A673 (cell line): ENCODE data around the gene CAND1. TPM values are rescaled to one million over a fixed set of nuclear protein-coding genes. Genes with fewer than 3 reads are reported as not detected.
A peak's percentile ranks its signal among the peaks of the same experiment; 100 is the strongest.

Experiments
- BruUV-seq: library from RNA; stranded (reverse); fragments of 400-500 nt; replicated peaks from 2 replicates; lab custom pipeline; 2021; lab: Mats Ljungman, UMichigan
- CTCF ChIA-PET: fragments of 300-600 bp; sonication (Branson Sonifier 250); formaldehyde crosslinking; loops from one replicate; lab custom pipeline; 2022; ENCODE audit warnings: antibody characterized with exemption; lab: Charles Lee
- POLR2A ChIA-PET: fragments of 300-600 bp; sonication (Branson Sonifier 250); formaldehyde crosslinking; loops from one replicate; lab custom pipeline; 2022; ENCODE audit warnings: antibody characterized with exemption; ENCODE audit not compliant: low non-redundant PET; lab: Charles Lee
- DNase-seq: peaks from one replicate; pipeline ENCODE4 v3.0.0-alpha.2; 2015; ENCODE audit warnings: low spot score
- H3K27ac ChIP-seq: fragments of 200-600 bp; sonication (generic); 2 replicates; pipeline ENCODE4 v1.5.1; 2016; ENCODE audit warnings: mixed run types, low read depth, mild to moderate bottlenecking, mixed read lengths, antibody characterized with exemption, low read length; ENCODE audit not compliant: poor library complexity, severe bottlenecking
- H3K27me3 ChIP-seq: fragments of 200-600 bp; sonication (generic); replicated peaks from 2 replicates; pipeline ENCODE4 v1.6.1; 2017; ENCODE audit warnings: mixed run types, low read depth, mild to moderate bottlenecking, mixed read lengths, antibody characterized with exemption, low read length; ENCODE audit not compliant: insufficient read depth, poor library complexity
- H3K36me3 ChIP-seq: fragments of 200-600 bp; sonication (generic); 2 replicates; pipeline ENCODE4 v1.6.1; 2016; ENCODE audit warnings: mixed run types, mild to moderate bottlenecking, mixed read lengths, antibody characterized with exemption, low read length; ENCODE audit not compliant: insufficient read depth, poor library complexity, severe bottlenecking
- H3K4me1 ChIP-seq: fragments of 200-600 bp; sonication (generic); 2 replicates; pipeline ENCODE4 v1.6.1; 2017; ENCODE audit warnings: mixed run types, mild to moderate bottlenecking, mixed read lengths, antibody characterized with exemption, low read length; ENCODE audit not compliant: insufficient read depth, poor library complexity, severe bottlenecking
- H3K4me3 ChIP-seq: fragments of 200-600 bp; sonication (generic); 2 replicates; pipeline ENCODE4 v1.5.1; 2016; ENCODE audit warnings: low read depth, mixed run types, mild to moderate bottlenecking, mixed read lengths, low read length; ENCODE audit not compliant: poor library complexity, severe bottlenecking
- H3K9me3 ChIP-seq: fragments of 200-600 bp; sonication (generic); 2 replicates; pipeline ENCODE4 v1.6.1; 2016; ENCODE audit warnings: mixed run types, low read depth, mild to moderate bottlenecking, mixed read lengths, antibody characterized with exemption, low read length; ENCODE audit not compliant: poor library complexity, severe bottlenecking
- EZH2 ChIP-seq: fragments of 200-600 bp; sonication (generic); IDR thresholded peaks from 2 replicates; pipeline ENCODE4 v1.6.1; 2017; ENCODE audit warnings: borderline replicate concordance, low read depth, mild to moderate bottlenecking, mixed read lengths, antibody characterized with exemption, low read length; ENCODE audit not compliant: poor library complexity, severe bottlenecking
- intact Hi-C: fragments of 100-400 bp; cut with micrococcal nuclease; formaldehyde crosslinking; loops from one replicate; pipeline ENCODE4 v1.10.0; 2022; ENCODE audit not compliant: unreplicated experiment
- total RNA-seq: library from RNA; stranded (reverse); gene quantifications from 2 replicates; pipeline ENCODE4 v1.2.3, GENCODE V29; 2021
- TF ChIP-seq, protein P1 (sequence below): fragments of 300-800, 200-600 bp; sonication (generic); conservative IDR thresholded peaks from 2 replicates; pipeline ENCODE4 v1.5.1; 2017; ENCODE audit warnings: low read depth, mild to moderate bottlenecking, antibody characterized with exemption, low read length, moderate library complexity, mixed read lengths

CAND1 gene
- total RNA-seq, 1 experiment from 2014 or later = 195 TPM

DNA sequence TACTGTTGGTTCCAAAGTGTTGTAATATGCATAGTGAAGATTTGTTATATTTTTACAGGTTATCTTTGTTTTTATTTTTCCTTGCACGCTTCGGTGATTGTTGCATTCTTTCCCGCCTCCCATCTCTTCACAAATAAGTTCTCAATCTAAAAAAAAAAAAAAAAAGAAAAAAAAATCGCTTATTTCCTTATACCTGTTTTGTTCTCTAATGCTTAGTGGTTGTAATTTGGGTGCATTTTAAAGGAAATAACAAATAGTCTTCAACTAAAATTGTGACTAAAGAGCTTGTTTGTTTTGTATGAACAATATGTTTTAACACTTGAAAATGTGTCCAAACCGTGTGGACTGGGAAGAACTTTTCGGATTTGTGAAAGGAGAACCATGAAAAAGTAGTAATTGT lies 1.5 kb downstream of the CAND1 start:
- intact Hi-C loops = no loop called here
- Histone ChIP-seq H3K4me3 (peak overlapping the region; percentile 89), H3K9me3 (no peaks in the 10 kb centered on the region), H3K27ac (peak overlapping the region; percentile 98), H3K27me3 (no peaks in the 10 kb centered on the region), H3K4me1 (peaks cover 32% of the 10 kb centered on the region), H3K36me3 (no peaks in the 10 kb centered on the region)
- ChIA-PET CTCF (no interaction called here), POLR2A (no interaction called here)
- no TSS peak for BruUV-seq
- no peak for DNase-seq
- TF ChIP-seq EZH2 = no peak
- TF ChIP-seq, protein P1, sequence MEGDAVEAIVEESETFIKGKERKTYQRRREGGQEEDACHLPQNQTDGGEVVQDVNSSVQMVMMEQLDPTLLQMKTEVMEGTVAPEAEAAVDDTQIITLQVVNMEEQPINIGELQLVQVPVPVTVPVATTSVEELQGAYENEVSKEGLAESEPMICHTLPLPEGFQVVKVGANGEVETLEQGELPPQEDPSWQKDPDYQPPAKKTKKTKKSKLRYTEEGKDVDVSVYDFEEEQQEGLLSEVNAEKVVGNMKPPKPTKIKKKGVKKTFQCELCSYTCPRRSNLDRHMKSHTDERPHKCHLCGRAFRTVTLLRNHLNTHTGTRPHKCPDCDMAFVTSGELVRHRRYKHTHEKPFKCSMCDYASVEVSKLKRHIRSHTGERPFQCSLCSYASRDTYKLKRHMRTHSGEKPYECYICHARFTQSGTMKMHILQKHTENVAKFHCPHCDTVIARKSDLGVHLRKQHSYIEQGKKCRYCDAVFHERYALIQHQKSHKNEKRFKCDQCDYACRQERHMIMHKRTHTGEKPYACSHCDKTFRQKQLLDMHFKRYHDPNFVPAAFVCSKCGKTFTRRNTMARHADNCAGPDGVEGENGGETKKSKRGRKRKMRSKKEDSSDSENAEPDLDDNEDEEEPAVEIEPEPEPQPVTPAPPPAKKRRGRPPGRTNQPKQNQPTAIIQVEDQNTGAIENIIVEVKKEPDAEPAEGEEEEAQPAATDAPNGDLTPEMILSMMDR = no peak

DNA sequence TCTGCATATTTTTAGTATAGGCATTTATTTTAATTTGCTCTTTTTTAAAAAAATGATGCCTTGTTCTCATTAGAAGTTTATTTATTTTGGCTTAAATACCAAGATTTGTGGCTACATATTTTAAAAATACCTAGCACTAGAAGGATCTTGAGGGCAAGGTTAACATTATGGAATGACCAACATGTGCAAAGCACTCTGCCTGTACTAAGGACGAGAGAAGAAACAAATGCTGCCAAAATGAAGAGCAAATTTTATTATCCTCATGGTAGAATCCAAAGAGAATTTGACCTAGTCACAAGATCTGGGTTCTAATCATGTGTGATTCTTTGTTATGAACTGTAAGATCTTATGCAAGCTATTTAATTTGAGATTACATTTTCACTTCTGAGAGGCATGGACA lies 2.8 kb downstream of the CAND1 start:
- ChIA-PET CTCF (no interaction called here), POLR2A (interaction anchor here (0.5 kb wide), 1 partner anchor 1102 kb away, joined by 4 read pairs; the partner anchor contains the start of gene TMBIM4)
- Histone ChIP-seq H3K4me1 (peaks cover 32% of the 10 kb centered on the region), H3K27ac (no peak overlapping the region), H3K27me3 (no peaks in the 10 kb centered on the region), H3K9me3 (no peaks in the 10 kb centered on the region), H3K36me3 (no peaks in the 10 kb centered on the region), H3K4me3 (peak overlapping the region; percentile 89)
- TF ChIP-seq, protein P1 = no peak
- no peak for TF ChIP-seq EZH2
- no peak for DNase-seq
- intact Hi-C loops = no loop called here
- no TSS peak for BruUV-seq

DNA sequence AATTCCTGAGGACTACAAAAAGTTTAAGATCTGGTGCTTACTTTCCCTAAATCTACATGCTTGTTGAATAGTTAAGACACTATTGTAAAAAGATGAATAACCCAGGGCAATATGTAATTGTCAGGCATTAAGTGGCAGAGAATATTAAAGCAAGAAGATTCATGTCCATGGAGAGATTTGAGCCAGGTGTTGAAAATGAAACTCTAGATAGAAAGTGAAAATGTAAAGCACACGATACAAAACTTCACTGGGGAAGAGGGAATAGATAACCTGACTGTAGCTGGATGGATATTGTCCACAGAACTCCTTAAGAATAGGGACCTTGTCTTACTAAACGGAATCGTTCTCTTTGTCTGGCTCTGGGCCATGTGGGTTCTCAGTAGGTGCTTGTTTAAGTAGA lies 5.0 kb downstream of the CAND1 start:
- no TSS peak for BruUV-seq
- TF ChIP-seq EZH2 = no peak
- TF ChIP-seq, protein P1 = no peak
- ChIA-PET POLR2A (no interaction called here), CTCF (no interaction called here)
- Histone ChIP-seq H3K4me1 (peaks cover 26% of the 10 kb centered on the region), H3K9me3 (no peaks in the 10 kb centered on the region), H3K27me3 (no peaks in the 10 kb centered on the region), H3K27ac (peak overlapping the region; percentile 8), H3K4me3 (no peak overlapping the region), H3K36me3 (no peaks in the 10 kb centered on the region)
- DNase-seq = no peak
- intact Hi-C loops = no loop called here
